Neural progenitor cell (in vitro differentiated cells): ENCODE measurements around the gene UBE2QL1. TPM values are rescaled to one million over a fixed set of nuclear protein-coding genes. Genes with fewer than 3 reads are reported as not detected.

Source experiments
- DNase-seq: peaks from one replicate; pipeline ENCODE4 v3.0.0-alpha.2; 2016; ENCODE audit warnings: low spot score
- H2AFZ ChIP-seq: fragments of 200-600 bp; sonication (generic); replicated peaks from 2 replicates; pipeline ENCODE4 v1.6.1; 2016; ENCODE audit warnings: antibody characterized with exemption
- H3F3A ChIP-seq: fragments of 200-600 bp; sonication (generic); 2 replicates; pipeline ENCODE4 v1.6.1; 2016; ENCODE audit warnings: antibody characterized with exemption, low read depth
- H3K27ac ChIP-seq: fragments of 200-600 bp; sonication (generic); 2 replicates; pipeline ENCODE4 v1.5.1; 2016; ENCODE audit warnings: mild to moderate bottlenecking
- H3K27me3 ChIP-seq: fragments of 200-600 bp; sonication (generic); 2 replicates; pipeline ENCODE4 v1.6.1; 2016; ENCODE audit warnings: mild to moderate bottlenecking, moderate library complexity
- H3K36me3 ChIP-seq: fragments of 200-600 bp; sonication (generic); 2 replicates; pipeline ENCODE4 v1.5.1; 2016
- H3K4me1 ChIP-seq: fragments of 200-600 bp; sonication (generic); 2 replicates; pipeline ENCODE4 v1.6.1; 2016; ENCODE audit warnings: mixed run types
- H3K4me2 ChIP-seq: fragments of 200-600 bp; sonication (generic); 2 replicates; pipeline ENCODE4 v1.6.1; 2016
- H3K4me3 ChIP-seq: fragments of 200-600 bp; sonication (generic); 2 replicates; pipeline ENCODE4 v1.5.1; 2016
- H3K79me2 ChIP-seq: fragments of 200-600 bp; sonication (generic); 2 replicates; pipeline ENCODE4 v1.6.1; 2016; ENCODE audit warnings: low read depth
- H3K9ac ChIP-seq: fragments of 200-600 bp; sonication (generic); 2 replicates; pipeline ENCODE4 v1.6.1; 2016
- H3K9me3 ChIP-seq: fragments of 200-600 bp; sonication (generic); 2 replicates; pipeline ENCODE4 v1.5.1; 2016; ENCODE audit warnings: low read depth
- H4K20me1 ChIP-seq: fragments of 200-600 bp; sonication (generic); 2 replicates; pipeline ENCODE4 v1.6.1; 2016; ENCODE audit warnings: low read depth
- H3K27ac Mint-ChIP-seq: 3 replicates; pipeline ENCODE4 v1.8.0; 2021; ENCODE audit warnings: mixed read lengths
- H3K27me3 Mint-ChIP-seq: 2 replicates; pipeline ENCODE4 v1.8.0; 2022; ENCODE audit warnings: low read depth, mild to moderate bottlenecking, inconsistent platforms, moderate library complexity, mixed read lengths; ENCODE audit not compliant: insufficient read depth
- H3K36me3 Mint-ChIP-seq: 3 replicates; pipeline ENCODE4 v1.8.0; 2021; ENCODE audit warnings: mixed read lengths
- H3K4me1 Mint-ChIP-seq: 3 replicates; pipeline ENCODE4 v1.8.0; 2021; ENCODE audit warnings: mixed read lengths
- H3K4me3 Mint-ChIP-seq: 3 replicates; pipeline ENCODE4 v1.8.0; 2021; ENCODE audit warnings: mild to moderate bottlenecking, moderate library complexity, mixed read lengths
- H3K9me3 Mint-ChIP-seq: 3 replicates; pipeline ENCODE4 v1.8.0; 2020; ENCODE audit warnings: mixed read lengths
- EZH2 ChIP-seq: fragments of 200-600 bp; sonication (generic); IDR thresholded peaks from 2 replicates; pipeline ENCODE4 v1.6.1; 2017; ENCODE audit warnings: antibody characterized with exemption, mild to moderate bottlenecking, moderate library complexity
- EZH2phosphoT487 ChIP-seq: fragments of 200-600 bp; sonication (generic); IDR thresholded peaks from 2 replicates; pipeline ENCODE4 v1.6.1; 2017; ENCODE audit warnings: antibody characterized with exemption
- total RNA-seq: library from RNA; depleted of rRNA; stranded (reverse); fragments of >200 nt; gene quantifications from 2 replicates; pipeline ENCODE4 v1.2.3, GENCODE V29; 2015; ENCODE audit warnings: low replicate concordance
- TF ChIP-seq, protein P1 (sequence below): fragments of 200-600 bp; sonication (generic); IDR thresholded peaks from 2 replicates; pipeline ENCODE4 v1.5.1; 2017; ENCODE audit warnings: antibody characterized with exemption, mild to moderate bottlenecking

The UBE2QL1 gene
- total RNA-seq, 1 donor from 2014 or later: 0.30 TPM

DNA sequence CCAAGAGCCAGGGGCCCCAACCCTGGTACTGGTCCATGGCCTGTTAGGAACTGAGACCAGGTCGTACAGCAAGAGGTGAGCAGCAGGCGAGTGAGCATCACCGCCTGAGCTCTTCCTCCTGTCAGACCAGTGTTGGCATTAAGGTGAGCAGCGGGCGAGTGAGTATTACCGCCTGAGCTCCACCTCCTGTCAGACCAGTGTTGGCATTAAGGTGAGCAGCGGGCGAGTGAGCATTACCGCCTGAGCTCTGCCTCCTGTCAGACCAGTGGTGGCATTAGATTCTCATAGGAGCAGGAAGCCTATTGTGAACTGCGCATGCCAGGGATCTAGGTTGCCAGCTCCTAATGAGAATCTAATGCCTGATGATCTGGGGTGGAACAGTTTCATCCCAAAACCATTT lies 31.0 kb upstream of the UBE2QL1 start:
- H3K9me3 Mint-ChIP-seq: no peaks in the 10 kb centered on the region
- Histone ChIP-seq H3K36me3 (no peaks in the 10 kb centered on the region), H3K9ac (no peak overlapping the region), H2AFZ (no peak overlapping the region), H3K4me1 (no peaks in the 10 kb centered on the region), H3F3A (no peaks in the 10 kb centered on the region), H4K20me1 (no peaks in the 10 kb centered on the region), H3K4me3 (no peak overlapping the region), H3K27ac (no peak overlapping the region), H3K27me3 (no peaks in the 10 kb centered on the region), H3K4me2 (no peak overlapping the region), H3K9me3 (no peaks in the 10 kb centered on the region), H3K79me2 (no peaks in the 10 kb centered on the region)
- H3K36me3 Mint-ChIP-seq: no peaks in the 10 kb centered on the region
- H3K4me3 Mint-ChIP-seq: no peak overlapping the region
- no peak overlapping the region for H3K27ac Mint-ChIP-seq
- peaks cover 5% of the 10 kb centered on the region for H3K27me3 Mint-ChIP-seq
- DNase-seq: no peak
- TF ChIP-seq EZH2 (no peak), EZH2phosphoT487 (no peak)
- TF ChIP-seq, protein P1, sequence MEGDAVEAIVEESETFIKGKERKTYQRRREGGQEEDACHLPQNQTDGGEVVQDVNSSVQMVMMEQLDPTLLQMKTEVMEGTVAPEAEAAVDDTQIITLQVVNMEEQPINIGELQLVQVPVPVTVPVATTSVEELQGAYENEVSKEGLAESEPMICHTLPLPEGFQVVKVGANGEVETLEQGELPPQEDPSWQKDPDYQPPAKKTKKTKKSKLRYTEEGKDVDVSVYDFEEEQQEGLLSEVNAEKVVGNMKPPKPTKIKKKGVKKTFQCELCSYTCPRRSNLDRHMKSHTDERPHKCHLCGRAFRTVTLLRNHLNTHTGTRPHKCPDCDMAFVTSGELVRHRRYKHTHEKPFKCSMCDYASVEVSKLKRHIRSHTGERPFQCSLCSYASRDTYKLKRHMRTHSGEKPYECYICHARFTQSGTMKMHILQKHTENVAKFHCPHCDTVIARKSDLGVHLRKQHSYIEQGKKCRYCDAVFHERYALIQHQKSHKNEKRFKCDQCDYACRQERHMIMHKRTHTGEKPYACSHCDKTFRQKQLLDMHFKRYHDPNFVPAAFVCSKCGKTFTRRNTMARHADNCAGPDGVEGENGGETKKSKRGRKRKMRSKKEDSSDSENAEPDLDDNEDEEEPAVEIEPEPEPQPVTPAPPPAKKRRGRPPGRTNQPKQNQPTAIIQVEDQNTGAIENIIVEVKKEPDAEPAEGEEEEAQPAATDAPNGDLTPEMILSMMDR: no peak
- peaks cover 3% of the 10 kb centered on the region for H3K4me1 Mint-ChIP-seq

DNA sequence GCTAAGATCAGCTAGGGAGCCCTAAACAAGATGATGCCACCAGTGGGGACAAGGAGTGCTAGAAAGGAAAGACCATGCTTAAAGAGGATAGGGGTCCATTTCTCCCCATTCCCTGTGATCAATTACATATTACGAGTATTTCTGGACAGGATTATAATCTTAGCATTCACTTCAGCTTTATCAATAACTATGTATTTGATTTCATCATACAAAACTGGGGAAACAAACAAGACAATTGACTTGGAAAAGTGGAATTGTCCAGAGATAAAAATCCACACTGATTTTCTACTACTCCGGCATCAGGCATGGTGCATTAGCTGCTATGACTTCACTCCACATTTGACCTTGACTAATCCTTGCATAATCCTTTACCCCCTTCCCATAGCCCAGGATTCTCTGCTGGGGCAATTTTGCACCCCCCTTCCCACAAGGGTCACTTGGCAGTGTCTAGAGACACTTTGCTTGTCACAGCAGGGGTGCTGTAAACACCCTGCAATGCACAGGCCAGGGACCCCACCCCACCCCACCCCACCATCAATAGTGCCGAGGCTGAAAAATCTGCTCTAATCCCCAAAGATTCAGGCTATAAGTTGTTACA lies 29.9 kb upstream of the UBE2QL1 start:
- H3K4me3 Mint-ChIP-seq: no peak overlapping the region
- H3K4me3 ChIP-seq: no peak overlapping the region
- H3K9me3 ChIP-seq: no peaks in the 10 kb centered on the region
- no peaks in the 10 kb centered on the region for H3K79me2 ChIP-seq
- no peak overlapping the region for H3K27ac Mint-ChIP-seq
- DNase-seq: no peak
- no peaks in the 10 kb centered on the region for H4K20me1 ChIP-seq
- H3K4me1 Mint-ChIP-seq: peaks cover 3% of the 10 kb centered on the region
- H3K27me3 Mint-ChIP-seq: peaks cover 5% of the 10 kb centered on the region
- H3K4me2 ChIP-seq: no peak overlapping the region
- H3K4me1 ChIP-seq: no peaks in the 10 kb centered on the region
- TF ChIP-seq, protein P1: no peak
- no peak for TF ChIP-seq EZH2phosphoT487
- TF ChIP-seq EZH2: no peak
- H3K27me3 ChIP-seq: no peaks in the 10 kb centered on the region
- H3K36me3 Mint-ChIP-seq: no peaks in the 10 kb centered on the region
- H3K27ac ChIP-seq: no peak overlapping the region
- H3K36me3 ChIP-seq: no peaks in the 10 kb centered on the region
- no peaks in the 10 kb centered on the region for H3F3A ChIP-seq
- H3K9me3 Mint-ChIP-seq: no peaks in the 10 kb centered on the region
- no peak overlapping the region for H3K9ac ChIP-seq
- H2AFZ ChIP-seq: no peak overlapping the region

DNA sequence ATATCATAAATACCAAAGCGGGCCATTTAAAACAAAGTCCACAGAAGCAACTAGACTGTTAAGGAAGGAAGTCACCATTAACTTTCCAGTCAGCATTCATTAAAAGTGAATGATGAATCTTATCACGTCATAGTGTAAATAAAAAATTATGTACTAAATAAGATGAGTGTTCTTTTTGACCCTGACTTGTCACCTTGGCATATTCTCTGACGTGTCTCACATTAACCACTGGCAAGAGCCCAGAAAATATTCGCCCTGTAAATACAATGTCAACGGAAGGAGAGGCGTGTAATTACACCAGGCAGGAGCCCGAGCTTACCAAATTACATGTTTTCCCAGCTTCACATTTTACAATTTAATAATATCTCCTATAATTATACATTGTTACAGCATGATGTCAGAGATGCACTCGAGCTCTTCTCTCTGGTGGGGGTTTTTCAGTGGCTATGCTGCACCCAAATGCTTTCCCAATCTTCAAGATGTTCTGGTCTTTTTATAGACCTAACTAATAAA lies 29.3 kb upstream of the UBE2QL1 start:
- H3K4me1 ChIP-seq: no peaks in the 10 kb centered on the region
- H3K4me3 ChIP-seq: no peak overlapping the region
- H4K20me1 ChIP-seq: no peaks in the 10 kb centered on the region
- H3F3A ChIP-seq: no peaks in the 10 kb centered on the region
- no peak overlapping the region for H3K27ac ChIP-seq
- no peak overlapping the region for H3K4me3 Mint-ChIP-seq
- no peaks in the 10 kb centered on the region for H3K9me3 Mint-ChIP-seq
- no peaks in the 10 kb centered on the region for H3K9me3 ChIP-seq
- no peak for DNase-seq
- H3K36me3 ChIP-seq: no peaks in the 10 kb centered on the region
- no peaks in the 10 kb centered on the region for H3K79me2 ChIP-seq
- H3K27me3 ChIP-seq: no peaks in the 10 kb centered on the region
- no peak overlapping the region for H3K9ac ChIP-seq
- H3K4me1 Mint-ChIP-seq: peaks cover 3% of the 10 kb centered on the region
- no peak overlapping the region for H2AFZ ChIP-seq
- no peaks in the 10 kb centered on the region for H3K36me3 Mint-ChIP-seq
- TF ChIP-seq, protein P1: no peak
- TF ChIP-seq EZH2phosphoT487 (no peak), EZH2 (no peak)
- peaks cover 5% of the 10 kb centered on the region for H3K27me3 Mint-ChIP-seq
- H3K4me2 ChIP-seq: no peak overlapping the region
- H3K27ac Mint-ChIP-seq: no peak overlapping the region
